ENCODE data around the gene HAPSTR1. TPM values are rescaled to one million over a fixed set of nuclear protein-coding genes. Genes with fewer than 3 reads are reported as not detected.

Gene HAPSTR1
- total RNA-seq, 6 experiments from 2014 or later = 65.0 to 77.4 (median 72.0) TPM

- Mint-ChIP-seq H3K27ac (peak overlapping the region; percentile 70), H3K36me3 (ENCODE audit: low read depth) (peaks cover 69% of the 10 kb centered on the region), H3K4me1 (ENCODE audit: low read depth) (peaks cover 87% of the 10 kb centered on the region), H3K27me3 (ENCODE audit: insufficient read depth) (no peaks in the 10 kb centered on the region), H3K9me3 (no peaks in the 10 kb centered on the region), H3K4me3 (peak overlapping the region; percentile 47)
- no peak for DNase-seq
- no peak for TF ChIP-seq CTCF (IDR thresholded peaks at IDR 0.05)
Measured at GRCh38 chr16:9098377-9099090, 7.1 kb downstream of the HAPSTR1 start.

- Mint-ChIP-seq H3K4me1 (ENCODE audit: low read depth) (peaks cover 93% of the 10 kb centered on the region), H3K27ac (peak overlapping the region; percentile 70), H3K4me3 (peak overlapping the region; percentile 47), H3K9me3 (no peaks in the 10 kb centered on the region), H3K36me3 (ENCODE audit: low read depth) (peaks cover 68% of the 10 kb centered on the region), H3K27me3 (ENCODE audit: insufficient read depth) (no peaks in the 10 kb centered on the region)
- DNase-seq = peak; percentile 60
- TF ChIP-seq CTCF (IDR thresholded peaks at IDR 0.05) = no peak
Measured at GRCh38 chr16:9099131-9099625, 7.7 kb downstream of the HAPSTR1 start.

GRCh38 chr16:9102379-9102778 is 10.9 kb downstream of the HAPSTR1 start:
- Mint-ChIP-seq H3K4me1 (ENCODE audit: low read depth) (peaks cover 94% of the 10 kb centered on the region), H3K27me3 (ENCODE audit: insufficient read depth) (peaks cover 3% of the 10 kb centered on the region; the same call in 1 of the 2 replicates), H3K9me3 (no peaks in the 10 kb centered on the region), H3K27ac (peak overlapping the region; percentile 73), H3K36me3 (ENCODE audit: low read depth) (peaks cover 71% of the 10 kb centered on the region), H3K4me3 (peak overlapping the region; percentile 54)
- peak; percentile 87 for DNase-seq
- TF ChIP-seq CTCF (IDR thresholded peaks at IDR 0.05) = no peak

GRCh38 chr16:9102943-9103342 is 11.5 kb downstream of the HAPSTR1 start:
- H3K27me3 Mint-ChIP-seq (ENCODE audit: insufficient read depth) = peaks cover 3% of the 10 kb centered on the region; the same call in 1 of the 2 replicates
- peaks cover 70% of the 10 kb centered on the region for H3K36me3 Mint-ChIP-seq (ENCODE audit: low read depth)
- no peak for TF ChIP-seq CTCF (IDR thresholded peaks at IDR 0.05)
- peaks cover 94% of the 10 kb centered on the region for H3K4me1 Mint-ChIP-seq (ENCODE audit: low read depth)
- DNase-seq = no peak
- peak overlapping the region; percentile 54; the same call in 1 of the 2 replicates for H3K4me3 Mint-ChIP-seq
- H3K9me3 Mint-ChIP-seq = no peaks in the 10 kb centered on the region
- H3K27ac Mint-ChIP-seq = peak overlapping the region; percentile 73; the same call in 1 of the 2 replicates

- H3K9me3 Mint-ChIP-seq = no peaks in the 10 kb centered on the region
- peaks cover 90% of the 10 kb centered on the region for H3K4me1 Mint-ChIP-seq (ENCODE audit: low read depth)
- DNase-seq = no peak
- H3K4me3 Mint-ChIP-seq = peak overlapping the region; percentile 24; the same call in 1 of the 2 replicates
- H3K36me3 Mint-ChIP-seq (ENCODE audit: low read depth) = peaks cover 70% of the 10 kb centered on the region
- peak overlapping the region; percentile 73 for H3K27ac Mint-ChIP-seq
- peaks cover 3% of the 10 kb centered on the region; the same call in 1 of the 2 replicates for H3K27me3 Mint-ChIP-seq (ENCODE audit: insufficient read depth)
- TF ChIP-seq CTCF (IDR thresholded peaks at IDR 0.05) = no peak
Measured at GRCh38 chr16:9103546-9103945, 12.1 kb downstream of the HAPSTR1 start.

Data from HFFc6 (cell line).